ENCODE measurements around the gene ARMH2. TPM values are rescaled to one million over a fixed set of nuclear protein-coding genes. Genes with fewer than 3 reads are reported as not detected.

Gene ARMH2
- total RNA-seq, 1 experiment from 2014 or later, result not detected

- H3K27me3 Mint-ChIP-seq (ENCODE audit: low read depth), result no peaks in the 10 kb centered on the region
- Histone ChIP-seq H3K27me3 (ENCODE audit: insufficient read depth, low read length) (no peaks in the 10 kb centered on the region; the same call in 1 of the 2 replicates), H3K9me3 (ENCODE audit: control insufficient read depth, low read depth, low read length) (no peaks in the 10 kb centered on the region), H3K23me2 (ENCODE audit: insufficient read length, low read depth, low read length, poor library complexity, severe bottlenecking) (no peaks in the 10 kb centered on the region), H4K20me1 (ENCODE audit: control insufficient read depth, insufficient read depth, insufficient read length) (no peaks in the 10 kb centered on the region), H4K8ac (replicated peaks; ENCODE audit: insufficient read length, low read depth, low read length) (no peak overlapping the region), H3K4me2 (ENCODE audit: insufficient read depth, insufficient read length, low read length) (no peak overlapping the region), H3K9ac (ENCODE audit: extremely low read depth, insufficient read length, low read length) (no peak overlapping the region), H3K79me1 (ENCODE audit: insufficient read depth, low read depth, low read length, poor library complexity, severe bottlenecking) (no peaks in the 10 kb centered on the region), H2BK120ac (ENCODE audit: low read depth, low read length, poor library complexity, severe bottlenecking) (no peak overlapping the region), H3K79me2 (ENCODE audit: insufficient read depth, low read length) (no peaks in the 10 kb centered on the region), H3K4ac (ENCODE audit: low read depth, low read length) (no peak overlapping the region), H3K18ac (ENCODE audit: insufficient read length, low read depth, low read length) (no peak overlapping the region), H2BK20ac (ENCODE audit: low read depth, low read length, poor library complexity, severe bottlenecking) (no peak overlapping the region), H3K56ac (ENCODE audit: insufficient read length, low read depth, low read length) (no peak overlapping the region), H4K91ac (ENCODE audit: insufficient read length, low read depth, low read length) (no peak overlapping the region), H3K27ac (ENCODE audit: insufficient read length, low read depth, low read length) (no peak overlapping the region), H2BK15ac (ENCODE audit: low read depth, low read length) (no peak overlapping the region), H4K5ac (ENCODE audit: insufficient read length, low read depth, low read length) (no peak overlapping the region), H3K23ac (ENCODE audit: insufficient read length, low read depth, low read length) (no peak overlapping the region), H2AFZ (ENCODE audit: low read length) (no peak overlapping the region), H3K14ac (ENCODE audit: insufficient read depth, low read length) (no peak overlapping the region), H2AK5ac (ENCODE audit: insufficient read length, low read length) (no peak overlapping the region), H2BK12ac (ENCODE audit: insufficient read length, low read depth, low read length) (no peak overlapping the region), H3K4me1 (ENCODE audit: insufficient read depth, low read length) (peaks cover 3% of the 10 kb centered on the region), H3T11ph (ENCODE audit: low read length) (no peak overlapping the region), H2BK5ac (ENCODE audit: insufficient read length, low read length) (no peak overlapping the region)
- H3K4me1 Mint-ChIP-seq, result peaks cover 12 to 17% of the 10 kb centered on the region in 2 experiments
- no peak overlapping the region for H3K4me3 Mint-ChIP-seq
- WGBS (ENCODE audit: extremely low coverage, insufficient read length, low lambda C conversion rate), result no CpG with 5 or more reads among the region's 8 CpGs
- TF ChIP-seq CTCF (conservative IDR thresholded peaks at IDR 0.05), result no peak
- H3K27ac Mint-ChIP-seq, result peak overlapping the region in 1 of 3 experiments; percentile 38; a peak in 1 of 7 replicates
- no peak for DNase-seq
- H3K9me3 Mint-ChIP-seq, result no peaks in the 10 kb centered on the region
- 0 out of 7 replicates have a peak, but pooled peaks cover 0 to 2% (median 0%) of the 10 kb centered on the region in 3 experiments for H3K36me3 Mint-ChIP-seq (ENCODE audit: insufficient read depth in 1 of 3, low read depth in 3 of 3)
Measured at GRCh38 chr6:24802271-24803059, 3.7 kb upstream of the ARMH2 start.
